ENCODE data around the gene DIDO1. TPM values are rescaled to one million over a fixed set of nuclear protein-coding genes. Genes with fewer than 3 reads are reported as not detected.

DIDO1 gene
- total and polyA plus RNA-seq, 2 of the 13 experiments (the other 11 are each of a cell fraction or from before 2014, with no cell fraction given): 75.0 to 75.1 TPM

DNA sequence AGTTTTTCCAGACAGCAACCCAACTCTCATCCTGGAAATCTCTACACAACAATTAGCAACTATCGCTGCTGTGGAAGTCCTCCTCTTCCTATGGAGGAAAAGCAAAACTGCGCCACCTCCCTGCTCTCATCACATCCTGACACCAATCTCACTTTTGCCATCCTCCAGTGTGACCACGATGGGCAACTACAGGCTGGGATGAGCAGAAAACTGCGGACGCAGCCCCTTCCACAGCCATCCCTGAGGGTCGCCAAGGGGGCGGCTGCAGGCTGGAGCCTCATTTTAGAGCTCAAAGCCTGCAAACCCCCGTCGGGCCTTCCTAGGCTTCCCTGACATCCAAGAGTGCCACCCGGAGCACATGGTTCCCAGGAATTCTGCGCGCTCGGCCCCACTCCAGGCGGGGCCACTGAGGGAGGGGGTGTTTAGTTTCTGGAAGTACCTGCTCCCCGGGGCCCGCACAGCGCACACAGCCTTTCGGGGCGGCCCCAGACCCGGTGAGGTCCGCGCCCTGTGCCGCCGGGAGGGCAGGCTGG lies 65.8 kb downstream of the DIDO1 start:
- H3K27ac ChIP-seq (ENCODE audit: extremely low read length, insufficient read depth, low read length): no peak overlapping the region
- 6% methylated on average over 22 of the region's 24 CpGs for WGBS (ENCODE audit: low lambda C conversion rate)
- peak overlapping the region; percentile 61 to 83 (median 77) for H3K4me3 ChIP-seq (replicated peaks in 1 of 3; ENCODE audit: insufficient read depth in 1 of 3, low read depth in 2 of 3, low read length in 3 of 3)
- peaks cover 44% of the 10 kb centered on the region for H3K4me1 ChIP-seq (ENCODE audit: insufficient read depth, low read length)
- peaks cover 9 to 13% of the 10 kb centered on the region in 2 experiments; a peak in 4 of 5 replicates for H3K36me3 ChIP-seq (replicated peaks in 1 of 2; ENCODE audit: control insufficient read depth in 1 of 2, insufficient read depth in 2 of 2, low read length in 2 of 2)
- DNase-seq (ENCODE audit: low spot score) (peak; percentile 39), ATAC-seq (peak; percentile 22), FAIRE-seq (no peak)
- H3K4me2 ChIP-seq (ENCODE audit: low read depth, low read length): peak overlapping the region; percentile 86
- in situ Hi-C loops (cut with HindIII; ENCODE audit: extremely low pct_ligation_motif_present, low pct_unique_long_range_greater_than_20kb) (no loop called here), intact Hi-C loops (cut with micrococcal nuclease; ENCODE audit: unreplicated experiment) (loop anchor here (5.0 kb wide), 1 partner anchor 38 kb away; no protein-coding TSS in a partner anchor)
- POLR2A ChIA-PET: interaction anchor here (0.6 to 2.3 kb wide), 7 partner anchors 14 to 93 kb away, joined by 3 to 15 read pairs (median 11); partner anchors contain the start of gene SLC17A9
- H3K27me3 ChIP-seq (ENCODE audit: control insufficient read depth in 1 of 2, insufficient read depth in 2 of 2, low read length in 2 of 2): peaks cover 0 to 7% of the 10 kb centered on the region in 2 experiments; a peak in 1 of 5 replicates
- H3K9ac ChIP-seq (ENCODE audit: insufficient read depth, low read depth, low read length): peak overlapping the region; percentile 53
- H4K20me1 ChIP-seq (ENCODE audit: insufficient read depth, low read length): no peaks in the 10 kb centered on the region; the same call in 1 of the 2 replicates
- no peak overlapping the region for H2AFZ ChIP-seq (ENCODE audit: low read length)
- CTCF ChIA-PET (ENCODE audit: low intra/inter-chr PET ratio, low total read pairs): no interaction called here
- H3K79me2 ChIP-seq (ENCODE audit: insufficient read depth, low read length): peaks cover 10% of the 10 kb centered on the region
- H3K9me3 ChIP-seq (ENCODE audit: low read length): no peaks in the 10 kb centered on the region
- no TSS peak for BruUV-seq (replicated peaks)
- TF ChIP-seq CTCF (CRISPR knock-in tag; IDR thresholded peaks at IDR 0.05) (peak; percentile 54), KLF9 (CRISPR knock-in tag; IDR thresholded peaks at IDR 0.05; ENCODE audit: low read depth) (no peak), HOXA3 (CRISPR knock-in tag; IDR thresholded peaks at IDR 0.05) (peak; percentile 43), TEAD3 (CRISPR knock-in tag; optimal IDR thresholded peaks at IDR 0.05; ENCODE audit: borderline replicate concordance) (peak; percentile 51), SOX13 (IDR thresholded peaks at IDR 0.05) (no peak), SOX13 (CRISPR knock-in tag; conservative IDR thresholded peaks at IDR 0.05 in 1 of 2, IDR thresholded peaks at IDR 0.05 in 1 of 2) (no peak), PHF20 (CRISPR knock-in tag; IDR thresholded peaks at IDR 0.05) (no peak), GATA4 (IDR thresholded peaks at IDR 0.05; ENCODE audit: borderline replicate concordance, low read depth) (no peak), ZNF446 (CRISPR knock-in tag; IDR thresholded peaks at IDR 0.05) (no peak; the same call in 1 of the 2 replicates), ZNF263 (CRISPR knock-in tag; IDR thresholded peaks at IDR 0.05) (peak; percentile 47; the same call in 1 of the 2 replicates), XRCC5 (optimal IDR thresholded peaks at IDR 0.05; ENCODE audit: low read length) (peak; percentile 74), MYPOP (CRISPR knock-in tag; IDR thresholded peaks at IDR 0.05) (no peak)
- TF ChIP-seq, protein P1, sequence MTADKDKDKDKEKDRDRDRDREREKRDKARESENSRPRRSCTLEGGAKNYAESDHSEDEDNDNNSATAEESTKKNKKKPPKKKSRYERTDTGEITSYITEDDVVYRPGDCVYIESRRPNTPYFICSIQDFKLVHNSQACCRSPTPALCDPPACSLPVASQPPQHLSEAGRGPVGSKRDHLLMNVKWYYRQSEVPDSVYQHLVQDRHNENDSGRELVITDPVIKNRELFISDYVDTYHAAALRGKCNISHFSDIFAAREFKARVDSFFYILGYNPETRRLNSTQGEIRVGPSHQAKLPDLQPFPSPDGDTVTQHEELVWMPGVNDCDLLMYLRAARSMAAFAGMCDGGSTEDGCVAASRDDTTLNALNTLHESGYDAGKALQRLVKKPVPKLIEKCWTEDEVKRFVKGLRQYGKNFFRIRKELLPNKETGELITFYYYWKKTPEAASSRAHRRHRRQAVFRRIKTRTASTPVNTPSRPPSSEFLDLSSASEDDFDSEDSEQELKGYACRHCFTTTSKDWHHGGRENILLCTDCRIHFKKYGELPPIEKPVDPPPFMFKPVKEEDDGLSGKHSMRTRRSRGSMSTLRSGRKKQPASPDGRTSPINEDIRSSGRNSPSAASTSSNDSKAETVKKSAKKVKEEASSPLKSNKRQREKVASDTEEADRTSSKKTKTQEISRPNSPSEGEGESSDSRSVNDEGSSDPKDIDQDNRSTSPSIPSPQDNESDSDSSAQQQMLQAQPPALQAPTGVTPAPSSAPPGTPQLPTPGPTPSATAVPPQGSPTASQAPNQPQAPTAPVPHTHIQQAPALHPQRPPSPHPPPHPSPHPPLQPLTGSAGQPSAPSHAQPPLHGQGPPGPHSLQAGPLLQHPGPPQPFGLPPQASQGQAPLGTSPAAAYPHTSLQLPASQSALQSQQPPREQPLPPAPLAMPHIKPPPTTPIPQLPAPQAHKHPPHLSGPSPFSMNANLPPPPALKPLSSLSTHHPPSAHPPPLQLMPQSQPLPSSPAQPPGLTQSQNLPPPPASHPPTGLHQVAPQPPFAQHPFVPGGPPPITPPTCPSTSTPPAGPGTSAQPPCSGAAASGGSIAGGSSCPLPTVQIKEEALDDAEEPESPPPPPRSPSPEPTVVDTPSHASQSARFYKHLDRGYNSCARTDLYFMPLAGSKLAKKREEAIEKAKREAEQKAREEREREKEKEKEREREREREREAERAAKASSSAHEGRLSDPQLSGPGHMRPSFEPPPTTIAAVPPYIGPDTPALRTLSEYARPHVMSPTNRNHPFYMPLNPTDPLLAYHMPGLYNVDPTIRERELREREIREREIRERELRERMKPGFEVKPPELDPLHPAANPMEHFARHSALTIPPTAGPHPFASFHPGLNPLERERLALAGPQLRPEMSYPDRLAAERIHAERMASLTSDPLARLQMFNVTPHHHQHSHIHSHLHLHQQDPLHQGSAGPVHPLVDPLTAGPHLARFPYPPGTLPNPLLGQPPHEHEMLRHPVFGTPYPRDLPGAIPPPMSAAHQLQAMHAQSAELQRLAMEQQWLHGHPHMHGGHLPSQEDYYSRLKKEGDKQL (CRISPR knock-in tag; IDR thresholded peaks at IDR 0.05; ENCODE audit: low read depth): no peak

Measured in HepG2 (cell line).